C4-2B (cell line): ENCODE data around the gene FBXO39.

ENCODE experiments used
- ZFX ChIP-seq: fragments of 450-650 bp; IDR thresholded peaks from 2 replicates; pipeline ENCODE4 v1.6.1; 2017
- TF ChIP-seq, protein P1 (sequence below): fragments of 450-650 bp; conservative IDR thresholded peaks from 2 replicates; pipeline ENCODE4 v1.5.1; 2017; ENCODE audit warnings: mild to moderate bottlenecking

- TF ChIP-seq, protein P1, sequence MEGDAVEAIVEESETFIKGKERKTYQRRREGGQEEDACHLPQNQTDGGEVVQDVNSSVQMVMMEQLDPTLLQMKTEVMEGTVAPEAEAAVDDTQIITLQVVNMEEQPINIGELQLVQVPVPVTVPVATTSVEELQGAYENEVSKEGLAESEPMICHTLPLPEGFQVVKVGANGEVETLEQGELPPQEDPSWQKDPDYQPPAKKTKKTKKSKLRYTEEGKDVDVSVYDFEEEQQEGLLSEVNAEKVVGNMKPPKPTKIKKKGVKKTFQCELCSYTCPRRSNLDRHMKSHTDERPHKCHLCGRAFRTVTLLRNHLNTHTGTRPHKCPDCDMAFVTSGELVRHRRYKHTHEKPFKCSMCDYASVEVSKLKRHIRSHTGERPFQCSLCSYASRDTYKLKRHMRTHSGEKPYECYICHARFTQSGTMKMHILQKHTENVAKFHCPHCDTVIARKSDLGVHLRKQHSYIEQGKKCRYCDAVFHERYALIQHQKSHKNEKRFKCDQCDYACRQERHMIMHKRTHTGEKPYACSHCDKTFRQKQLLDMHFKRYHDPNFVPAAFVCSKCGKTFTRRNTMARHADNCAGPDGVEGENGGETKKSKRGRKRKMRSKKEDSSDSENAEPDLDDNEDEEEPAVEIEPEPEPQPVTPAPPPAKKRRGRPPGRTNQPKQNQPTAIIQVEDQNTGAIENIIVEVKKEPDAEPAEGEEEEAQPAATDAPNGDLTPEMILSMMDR = no peak
- no peak for TF ChIP-seq ZFX
These were observed 55.7 kb downstream of the FBXO39 start, which contains the start of gene TEKT1 for GRCh38 chr17:6831661-6832263.
